NCI-H146 treated with DMSO at 0.1 percent for 48 hours (cell line): ENCODE results near the gene SRSF9.
A peak's percentile ranks its signal among the peaks of the same experiment; 100 is the strongest.
"Not testable (repeated sequence)": the region's sequence is repeated elsewhere in the genome, so short reads cannot be mapped to it uniquely, and the experiment has no call there.

ENCODE experiments used
- DNase-seq: peaks from one replicate; lab custom pipeline; 2025; ENCODE audit not compliant: unreplicated experiment; lab: John Stamatoyannopoulos, UW

Gene SRSF9

GRCh38 chr12:120453060-120453750 is 16.3 kb downstream of the SRSF9 start:
- no peak for DNase-seq

GRCh38 chr12:120452524-120452923 is 17.0 kb downstream of the SRSF9 start:
- not testable (repeated sequence) for DNase-seq

- no peak for DNase-seq
These were observed 21.6 kb downstream of the SRSF9 start for GRCh38 chr12:120447992-120448391.

GRCh38 chr12:120446844-120447178 is 22.7 kb downstream of the SRSF9 start:
- not testable (repeated sequence) for DNase-seq

GRCh38 chr12:120445911-120446843 is 23.4 kb downstream of the SRSF9 start, which contains the start of the genes GATC and TRIAP1:
TSS of gene GATC (plus strand) at chr12:120446444. CDS start at chr12:120446481, 37 bp downstream.
TSS of gene TRIAP1 (minus strand) at chr12:120446384. CDS start at chr12:120446372, 12 bp downstream.
- peak; percentile 55 for DNase-seq

- DNase-seq, result no peak
These were observed 24.9 kb downstream of the SRSF9 start for GRCh38 chr12:120444676-120445075.

GRCh38 chr12:120439646-120440247 is 29.8 kb downstream of the SRSF9 start:
- peak; percentile 33 for DNase-seq

- DNase-seq, result no peak
These were observed 30.9 kb downstream of the SRSF9 start for GRCh38 chr12:120438495-120439198.

GRCh38 chr12:120437735-120438494 is 31.6 kb downstream of the SRSF9 start, which contains the start of gene COX6A1:
TSS of gene COX6A1 (plus strand) at chr12:120438113. CDS start at chr12:120438127, 14 bp downstream.
- peak; percentile 99 for DNase-seq

- DNase-seq, result no peak
These were observed 36.6 kb downstream of the SRSF9 start for GRCh38 chr12:120432772-120433525.

- no peak for DNase-seq
These were observed 40.2 kb downstream of the SRSF9 start for GRCh38 chr12:120429368-120429767.

GRCh38 chr12:120428597-120429229 is 40.8 kb downstream of the SRSF9 start:
- no peak for DNase-seq

GRCh38 chr12:120425797-120426196 is 43.8 kb downstream of the SRSF9 start:
- no peak for DNase-seq

- no peak for DNase-seq
These were observed 46.6 kb downstream of the SRSF9 start for GRCh38 chr12:120422892-120423456.

GRCh38 chr12:120421701-120422100 is 47.8 kb downstream of the SRSF9 start:
- no peak for DNase-seq

GRCh38 chr12:120417917-120418580 is 51.5 kb downstream of the SRSF9 start:
- no peak for DNase-seq

- no peak for DNase-seq
These were observed 52.9 kb downstream of the SRSF9 start for GRCh38 chr12:120416490-120417216.
